Activated CD4-positive, CD25-positive, alpha-beta regulatory T cell treated with anti-CD3 and anti-CD28 coated beads, Interleukin-2, amount 50 U/mL, for 24 hours (primary cell): ENCODE results near the gene PARL.
"Not testable (repeated sequence)": the region's sequence is repeated elsewhere in the genome, so short reads cannot be mapped to it uniquely, and the experiment has no call there.

Source experiments
- ATAC-seq, 2 donors: fragments of 150-1000 bp; cut with Tn5 transposase; one replicate each; pipeline ENCODE4 v1.10.0; 2021; ENCODE audit warnings: mild to moderate bottlenecking in 1 of 2, moderate library complexity in 1 of 2

PARL gene

DNA sequence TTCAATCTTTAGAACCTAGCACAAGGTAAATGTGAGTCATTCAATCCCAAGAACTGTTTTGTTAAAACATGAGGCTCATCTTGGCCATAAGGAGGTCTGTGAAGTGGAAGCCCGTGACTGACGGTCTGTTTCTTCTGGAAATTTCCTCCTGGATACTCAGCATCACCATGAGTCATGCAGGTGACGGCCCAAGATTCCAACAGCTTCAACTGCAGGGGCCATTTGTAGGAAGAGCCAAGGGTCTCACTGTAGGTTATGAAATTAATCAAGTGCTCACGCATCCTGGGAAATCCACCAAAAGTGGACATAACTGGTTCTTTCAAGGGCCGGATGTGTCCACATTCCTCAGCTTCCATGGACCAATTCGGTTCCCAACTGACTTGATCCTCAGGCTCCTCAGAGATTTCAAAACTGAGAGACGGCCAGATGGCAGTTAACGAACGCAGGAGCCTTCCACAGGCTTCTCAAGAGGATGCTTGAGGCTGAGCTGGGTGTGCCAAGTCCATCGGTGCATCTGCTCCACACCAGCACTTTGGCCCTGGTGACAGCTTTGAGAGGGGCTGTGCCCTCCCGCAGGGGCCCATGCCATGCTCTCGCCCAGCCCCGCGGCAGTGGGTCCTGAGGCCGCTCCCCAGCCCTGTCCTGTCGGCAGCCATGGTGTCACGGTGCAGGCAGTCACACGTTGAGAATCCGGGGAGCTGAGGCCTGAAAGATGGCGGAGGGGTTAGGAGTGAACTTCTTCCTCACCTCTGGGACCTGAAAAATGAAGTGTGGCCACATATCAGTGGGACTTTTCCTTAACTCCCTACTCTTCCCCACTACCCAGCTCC, 67.8 kb downstream of the PARL start:
- no peak for ATAC-seq

DNA sequence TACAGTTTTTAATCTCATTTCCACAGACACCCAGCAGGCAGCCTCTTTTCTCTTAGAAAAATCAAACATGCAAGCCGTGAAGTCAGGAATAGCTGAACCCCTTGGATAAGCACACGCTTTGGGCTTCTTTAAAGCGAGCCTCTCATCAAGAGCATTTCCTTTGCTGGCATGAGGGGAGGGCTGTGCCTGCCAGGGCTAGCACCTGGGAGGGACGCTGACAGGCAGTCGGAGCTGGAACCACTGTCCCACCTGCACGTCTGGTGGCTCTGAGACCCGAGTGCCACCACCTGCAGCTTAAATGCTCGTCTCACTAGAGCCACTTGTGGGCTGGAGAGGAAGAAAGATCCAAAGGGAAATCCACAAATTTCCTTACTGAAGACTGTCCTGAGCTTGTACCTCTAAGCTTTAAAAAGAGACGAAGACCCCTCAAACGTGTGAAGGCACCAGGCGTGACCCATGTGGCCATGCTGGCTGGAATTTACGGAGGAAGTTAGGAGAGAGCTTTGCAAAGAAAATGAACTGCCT, 68.7 kb downstream of the PARL start:
- no peak for ATAC-seq

DNA sequence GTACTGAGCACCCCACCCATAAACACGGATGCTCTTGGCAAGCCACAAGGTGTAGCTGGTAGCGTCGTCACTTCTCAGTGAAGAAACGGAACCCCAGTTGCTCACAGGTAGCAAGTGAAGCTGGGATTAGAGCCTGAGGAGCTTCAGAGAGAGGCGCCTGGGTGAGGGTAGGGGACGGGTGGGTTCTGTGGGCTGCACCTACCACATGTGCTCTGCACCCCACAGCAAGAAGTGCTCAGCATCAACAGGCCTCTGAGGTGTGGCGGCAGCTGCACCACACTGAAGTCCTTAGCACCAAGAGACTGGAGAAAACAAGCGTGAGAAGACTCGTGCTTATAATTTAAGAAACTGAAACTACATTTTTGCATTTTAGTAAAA, 69.1 kb downstream of the PARL start:
- peak; percentile 23 to 46 for ATAC-seq

DNA sequence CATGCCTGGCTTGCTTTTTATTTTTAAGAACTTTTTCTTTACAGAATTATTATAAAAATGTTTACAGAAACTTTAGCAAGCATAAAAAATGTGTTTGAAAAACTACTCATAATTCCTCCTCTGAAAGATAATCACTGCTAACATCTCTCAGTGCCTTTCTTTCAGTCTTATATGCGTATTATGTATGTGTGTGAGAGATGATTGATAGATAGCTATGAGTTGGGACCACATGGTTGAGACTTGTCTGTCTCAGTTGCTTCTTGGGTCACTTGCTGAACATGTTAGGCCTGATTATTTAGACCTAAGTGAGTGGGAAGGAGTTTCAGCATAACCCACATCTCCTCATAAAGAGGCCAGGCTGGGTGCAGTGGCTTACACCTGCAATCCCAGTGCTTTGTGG, 70.4 kb downstream of the PARL start:
- ATAC-seq: no peak

DNA sequence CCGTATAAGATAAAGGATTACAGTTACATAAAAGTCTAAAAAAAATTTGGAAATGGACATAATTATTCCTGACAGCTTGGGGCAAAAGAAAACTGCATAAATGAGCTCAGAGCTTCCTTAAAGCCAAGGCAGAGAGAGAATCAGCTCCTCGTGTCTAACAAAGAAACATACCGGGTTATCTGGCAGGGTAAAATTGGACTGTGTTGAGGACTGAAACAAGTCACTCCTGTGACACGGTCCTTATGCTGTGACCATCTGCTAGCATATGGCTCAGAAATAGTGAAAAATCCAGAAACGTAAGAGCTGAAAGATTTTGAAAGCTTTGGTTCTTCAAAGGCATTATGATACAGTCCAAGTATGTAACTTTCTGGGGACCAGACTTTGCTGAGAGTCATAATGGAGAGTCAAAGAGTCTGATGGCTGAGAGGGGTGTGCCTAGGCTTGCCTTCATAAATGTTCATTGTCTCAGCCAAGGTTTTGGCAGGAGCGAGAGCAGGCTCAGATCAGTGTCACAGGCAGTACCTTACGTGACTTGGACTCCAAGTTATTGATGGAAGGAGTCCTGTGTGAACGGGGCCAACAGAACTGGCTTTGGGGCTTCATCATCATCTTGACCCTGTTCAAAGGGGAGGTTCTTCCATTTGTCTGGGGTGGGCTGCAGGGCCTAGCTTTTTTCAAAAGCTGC, 71.8 kb downstream of the PARL start:
- ATAC-seq: no peak

DNA sequence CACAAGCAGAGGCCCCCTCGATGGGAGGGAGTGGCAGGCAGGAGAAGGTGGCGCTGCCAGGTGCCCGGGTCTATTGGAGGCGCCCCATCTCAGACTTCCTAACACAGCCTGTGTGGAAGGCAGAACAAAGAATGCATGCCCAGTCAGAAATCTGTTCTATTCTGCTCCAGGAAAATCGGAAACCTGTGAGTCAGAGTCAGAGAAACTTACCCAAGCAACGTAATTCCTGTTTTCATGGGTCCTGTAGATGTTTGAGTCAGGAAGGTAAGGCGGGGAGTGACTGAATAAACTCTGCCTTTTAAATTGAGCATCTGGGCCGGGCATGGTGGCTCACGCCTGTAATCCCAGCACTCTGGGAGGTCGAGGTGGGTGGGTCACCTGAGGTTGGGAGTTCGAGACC, 73.0 kb downstream of the PARL start:
- ATAC-seq: no peak

DNA sequence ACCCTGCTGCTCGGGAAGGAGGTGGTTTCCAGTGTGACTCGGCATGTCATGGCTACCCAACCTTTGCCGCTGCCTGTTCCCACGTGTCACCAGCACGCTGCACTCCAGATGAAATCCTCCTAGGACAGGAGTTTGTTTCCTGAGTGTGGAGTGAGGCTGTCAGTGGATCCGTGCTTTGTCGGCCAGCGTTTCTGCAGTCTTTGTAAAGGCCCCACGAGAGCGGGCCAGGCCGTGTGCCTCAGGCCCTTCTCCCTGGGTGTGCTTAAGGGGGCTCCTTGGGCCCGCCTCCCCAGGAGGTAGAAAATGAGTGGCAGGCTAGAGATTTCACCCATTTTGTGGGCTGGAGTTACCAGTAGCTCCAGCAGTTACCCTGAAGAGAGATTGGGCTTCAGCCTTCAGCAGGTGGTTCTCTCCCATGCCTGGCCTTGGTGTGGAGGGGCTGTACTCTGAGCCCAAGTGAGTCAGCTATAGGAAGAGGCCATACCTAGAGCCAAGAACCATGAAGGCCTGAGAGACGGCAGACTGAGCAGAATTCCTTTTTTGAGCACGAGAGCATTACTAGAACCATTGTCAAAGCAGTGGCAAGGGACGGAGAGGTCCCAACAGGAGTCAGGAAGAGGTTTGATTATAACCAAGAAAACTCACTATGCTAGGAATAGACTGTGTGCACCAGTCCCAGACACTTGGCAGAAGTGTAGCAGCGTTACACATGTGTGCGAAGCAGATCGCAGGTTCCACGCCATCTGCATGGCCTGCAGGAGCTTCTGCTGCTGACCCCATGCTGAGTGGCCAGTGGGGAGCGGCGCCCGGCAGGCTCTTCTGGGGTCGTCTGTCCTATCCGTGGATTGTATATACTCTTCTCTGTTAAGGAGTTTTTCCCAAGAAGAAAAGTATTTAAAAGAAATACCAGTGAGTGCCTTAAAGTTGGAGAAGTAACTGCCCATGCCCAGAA, 73.8 kb downstream of the PARL start:
- ATAC-seq: no peak

DNA sequence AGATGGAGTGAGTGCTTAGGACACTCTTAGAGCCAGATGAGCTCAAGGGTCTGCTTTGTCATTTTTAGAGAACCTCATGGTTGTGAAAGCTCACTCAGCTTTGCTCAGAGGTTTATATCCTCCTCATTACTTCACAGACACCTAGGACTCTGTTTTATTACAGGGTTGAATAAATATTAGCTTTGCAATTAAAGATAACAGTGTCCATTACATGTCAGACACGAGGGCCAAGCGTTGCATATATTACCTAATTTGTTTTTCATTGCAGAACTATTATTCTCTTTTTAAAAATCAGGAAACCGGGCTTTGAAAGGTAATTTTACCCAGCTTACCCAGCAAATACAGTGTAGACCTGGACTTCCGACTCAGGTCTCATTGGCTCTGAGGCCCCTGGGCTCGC, 75.4 kb downstream of the PARL start:
- ATAC-seq: no peak

DNA sequence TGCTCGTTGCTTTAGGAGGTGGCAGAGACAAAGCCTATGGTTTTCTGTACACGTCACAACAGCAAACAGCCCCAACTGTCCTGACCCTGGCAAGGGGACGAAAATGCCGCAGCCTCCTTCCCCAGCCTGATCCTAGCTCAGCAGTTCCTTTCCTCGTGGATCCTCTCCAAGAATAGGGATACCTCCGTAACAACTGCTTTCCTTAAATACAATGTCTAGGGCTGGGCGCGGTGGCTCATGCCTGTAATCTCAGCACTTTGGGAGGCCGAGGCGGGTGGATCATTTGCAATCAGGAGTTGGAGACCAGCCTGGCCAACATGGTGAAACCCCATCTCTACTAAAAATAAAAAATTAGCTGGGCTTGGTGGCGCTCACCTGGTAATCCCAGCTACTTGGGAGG, 76.3 kb downstream of the PARL start:
- ATAC-seq: no peak

DNA sequence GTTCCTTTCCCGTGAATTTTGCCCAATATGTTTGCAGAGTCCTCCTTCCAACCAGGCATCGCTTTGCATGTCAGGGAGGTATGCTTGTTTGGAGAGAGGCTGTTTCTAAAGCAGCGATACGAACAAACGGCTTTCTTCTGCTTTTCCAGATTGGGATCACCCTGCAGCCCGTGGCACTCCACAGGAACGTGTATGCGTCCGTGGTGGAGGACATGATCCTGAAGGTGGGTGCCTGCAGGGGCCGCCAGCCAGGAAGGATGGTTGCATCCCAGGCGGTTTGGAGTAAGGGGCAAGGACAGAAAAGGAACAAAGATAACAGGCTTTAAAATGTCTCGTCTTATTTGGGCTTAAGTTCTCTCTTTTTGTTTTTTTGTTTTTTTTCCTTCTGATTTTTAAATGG, 76.8 kb downstream of the PARL start:
- ATAC-seq: no peak

DNA sequence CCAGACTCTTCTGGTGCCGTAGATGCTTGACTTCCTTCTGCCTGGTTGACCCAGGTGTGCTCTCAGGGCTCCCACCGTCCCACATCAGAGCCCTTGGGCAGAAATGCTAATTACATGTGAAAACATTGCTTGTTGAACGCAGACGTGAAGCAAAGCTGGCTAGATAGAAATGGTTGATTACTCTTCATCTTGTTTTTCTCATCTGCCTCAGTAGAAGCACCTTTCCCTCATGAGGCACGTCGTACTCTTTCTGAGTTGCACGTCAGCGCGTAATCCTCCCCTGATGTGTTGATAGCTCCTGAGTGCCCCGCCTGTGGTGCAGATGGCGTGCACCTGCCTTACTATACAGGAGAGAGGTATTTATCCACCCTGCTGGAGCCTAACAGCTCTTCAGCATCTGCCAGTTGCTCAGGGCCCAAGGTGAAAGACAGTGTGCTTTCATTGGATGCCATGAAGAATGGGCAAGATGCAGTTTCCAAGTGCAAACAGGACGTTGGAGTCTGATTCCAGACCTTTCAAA, 77.4 kb downstream of the PARL start:
- no peak for ATAC-seq

DNA sequence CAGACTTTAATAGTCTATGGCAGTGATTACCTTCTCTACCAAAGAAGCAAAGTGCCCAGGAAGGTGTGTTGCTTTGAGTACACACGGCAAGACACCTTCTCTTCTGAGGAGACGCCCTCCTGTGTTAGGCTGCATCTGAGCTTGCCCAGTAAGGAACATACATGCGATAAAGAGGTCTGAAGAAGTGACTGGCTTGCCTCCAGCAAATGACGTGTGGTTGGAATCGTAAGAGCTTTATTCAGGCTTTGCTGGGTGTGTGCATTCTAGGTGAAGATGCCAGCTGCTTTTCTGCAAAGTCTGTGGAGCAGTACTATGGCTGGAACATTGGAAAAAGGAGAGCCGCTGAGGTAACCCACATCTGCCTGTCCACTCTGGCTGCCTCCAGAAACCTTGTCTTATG, 81.7 kb downstream of the PARL start:
- ATAC-seq: no peak

DNA sequence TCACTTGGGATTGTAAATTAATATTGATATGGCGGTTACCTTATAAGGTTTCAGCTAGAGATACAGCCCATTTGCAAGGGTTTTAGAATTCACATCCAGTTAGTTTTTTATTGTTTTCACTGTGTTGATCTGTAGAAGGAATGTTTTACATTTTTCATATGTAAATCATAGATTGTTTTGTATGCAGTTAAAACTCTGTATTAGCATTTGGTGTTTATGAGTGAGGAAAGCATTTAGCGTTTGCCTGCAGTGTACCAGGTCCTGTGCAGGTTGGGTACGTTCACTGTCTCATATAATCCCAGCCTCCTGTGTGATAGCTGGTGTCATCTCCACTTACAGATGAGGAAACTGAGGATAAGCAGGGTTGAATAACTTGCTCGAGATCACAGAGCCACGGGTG, 83.1 kb downstream of the PARL start:
- ATAC-seq: no peak

DNA sequence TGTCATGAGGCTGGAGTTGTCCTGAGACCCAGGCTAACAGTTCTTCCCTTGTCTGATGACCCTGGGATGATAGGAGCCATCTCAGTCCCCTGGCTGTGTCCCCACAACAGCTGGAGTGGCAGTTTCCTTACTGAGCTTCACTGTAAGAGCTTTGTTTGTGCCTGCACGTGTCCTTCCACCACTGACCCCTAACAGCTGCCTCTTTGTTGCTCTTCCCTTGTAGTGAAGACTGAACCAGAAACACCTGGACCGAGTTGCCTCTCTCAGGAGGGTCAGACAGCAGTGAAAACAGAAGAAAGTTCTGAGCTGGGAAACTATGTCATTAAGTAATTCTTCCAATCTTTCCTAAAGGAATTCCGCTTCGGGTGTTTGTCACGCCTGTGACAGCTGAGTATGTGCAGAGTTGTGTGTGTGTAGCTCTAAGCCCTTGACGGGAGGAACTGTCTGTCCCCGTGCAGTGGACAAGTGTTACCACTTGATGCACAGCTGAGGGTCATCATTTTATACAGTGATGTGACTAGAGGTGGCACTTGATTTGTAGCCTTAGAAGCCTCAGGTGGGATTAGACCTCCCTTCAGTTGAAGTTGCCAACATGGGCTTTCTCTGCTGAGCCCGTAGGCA, 84.3 kb downstream of the PARL start:
- ATAC-seq: no peak

DNA sequence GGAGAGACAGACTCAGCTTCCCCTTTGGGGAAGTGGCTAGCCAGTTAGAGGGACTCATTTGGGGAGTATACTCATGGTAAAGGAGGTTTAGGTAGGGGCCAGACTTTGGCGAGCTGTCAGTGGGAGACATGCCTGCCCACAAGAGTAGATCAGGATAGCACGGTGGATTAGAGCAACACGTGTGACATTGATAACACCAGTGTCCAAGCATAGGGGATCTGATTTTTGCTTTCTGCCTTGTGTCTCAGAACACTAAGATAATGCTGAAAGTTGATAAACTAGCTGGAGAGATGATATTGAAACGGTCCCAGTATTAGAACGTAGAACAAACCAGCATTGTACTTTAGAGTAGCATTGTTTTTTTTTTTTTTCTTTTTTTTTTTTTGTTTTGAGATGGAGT, 85.2 kb downstream of the PARL start:
- no peak for ATAC-seq

DNA sequence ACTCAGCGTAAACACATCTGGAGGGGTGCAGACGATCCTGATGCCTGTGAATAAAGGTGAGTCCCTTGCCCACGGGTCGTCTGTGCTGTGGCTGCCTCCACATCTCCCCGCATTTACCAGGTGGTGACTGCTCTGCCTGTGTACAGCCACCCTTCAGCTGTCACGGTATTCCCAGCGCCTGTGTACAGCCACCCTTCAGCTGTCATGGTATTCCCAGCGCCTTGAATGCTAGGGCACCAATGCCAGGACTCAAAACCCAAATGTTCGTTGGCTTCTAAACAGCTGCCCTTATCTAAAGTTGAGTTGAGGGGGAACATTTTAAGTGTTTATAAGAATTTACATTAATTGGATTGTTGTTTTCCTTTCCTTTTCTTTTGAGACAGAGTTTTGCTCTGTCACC, 86.7 kb downstream of the PARL start:
- no peak for ATAC-seq

DNA sequence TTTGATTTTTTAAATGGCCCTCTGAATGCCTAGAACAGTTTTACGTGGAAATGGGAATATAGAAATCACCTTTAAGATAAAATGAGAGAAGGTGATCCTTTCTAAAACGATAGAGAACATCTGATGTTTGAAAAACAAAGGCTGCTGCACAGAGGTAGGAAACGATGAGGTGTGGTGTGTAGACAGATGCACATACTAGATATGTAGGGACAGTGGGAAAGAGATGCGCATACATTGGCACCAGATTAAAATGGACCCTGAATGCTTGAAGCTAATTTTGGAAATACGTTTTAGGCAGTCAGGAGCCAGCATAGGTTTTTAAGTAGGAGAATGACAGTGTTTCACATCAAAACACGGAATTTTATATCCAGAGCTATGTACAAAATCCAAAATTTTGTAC, 88.3 kb downstream of the PARL start:
- no peak for ATAC-seq

DNA sequence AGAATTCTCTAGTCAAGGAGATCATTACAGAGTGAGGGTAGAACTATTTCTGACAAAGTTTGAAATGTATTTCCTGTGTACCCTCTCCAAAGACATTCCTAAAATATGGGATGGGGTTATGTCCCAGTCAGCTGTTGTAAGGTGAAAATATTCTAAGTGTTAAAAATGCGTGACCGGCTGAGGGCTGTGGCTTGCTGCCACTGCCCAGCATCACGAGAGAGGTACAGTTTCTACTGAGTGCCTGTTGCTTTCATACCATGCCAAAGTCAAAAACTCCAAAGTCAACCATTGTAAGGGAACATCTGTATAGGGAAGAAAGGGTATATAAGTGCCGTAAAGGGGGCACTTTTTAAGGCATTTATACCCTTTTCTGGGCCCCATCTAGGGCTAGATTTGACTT, 90.2 kb downstream of the PARL start:
- no peak for ATAC-seq

DNA sequence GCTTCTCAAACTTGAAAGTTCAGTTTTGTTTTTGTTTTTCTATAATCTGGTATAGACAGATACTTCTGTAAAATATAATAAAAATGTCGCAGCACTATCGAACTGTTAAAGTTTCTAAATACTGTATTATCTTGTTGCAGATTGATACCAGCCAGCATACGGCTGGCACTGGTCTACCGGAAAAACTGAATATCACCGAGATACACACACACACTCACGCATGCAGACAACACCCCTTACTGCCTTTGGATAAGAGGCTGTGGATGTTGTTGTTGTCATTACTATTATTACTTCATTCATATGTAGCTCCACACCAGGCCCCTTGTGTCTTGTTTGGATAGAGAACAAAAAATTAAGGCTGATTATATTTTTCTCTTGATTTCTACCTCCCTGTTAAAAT, 91.7 kb downstream of the PARL start:
- no peak for ATAC-seq

DNA sequence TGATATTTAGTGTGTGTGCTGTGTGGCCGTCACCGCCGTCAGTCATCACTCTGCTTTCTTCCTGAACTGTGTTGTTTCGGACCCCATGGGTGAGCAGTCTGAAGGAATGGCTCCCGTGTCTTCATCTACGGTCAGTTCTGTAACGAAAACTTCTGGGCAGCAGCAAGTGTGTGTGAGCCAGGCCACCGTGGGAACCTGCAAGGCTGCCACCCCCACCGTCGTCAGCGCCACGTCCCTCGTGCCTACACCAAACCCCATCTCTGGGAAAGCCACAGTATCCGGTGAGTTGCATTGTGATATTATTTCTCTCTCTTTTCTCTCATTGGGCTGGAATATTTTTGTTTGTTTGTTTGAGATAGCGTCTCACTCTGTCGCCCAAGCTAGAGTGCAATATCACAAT, 94.0 kb downstream of the PARL start:
- ATAC-seq: no peak

DNA sequence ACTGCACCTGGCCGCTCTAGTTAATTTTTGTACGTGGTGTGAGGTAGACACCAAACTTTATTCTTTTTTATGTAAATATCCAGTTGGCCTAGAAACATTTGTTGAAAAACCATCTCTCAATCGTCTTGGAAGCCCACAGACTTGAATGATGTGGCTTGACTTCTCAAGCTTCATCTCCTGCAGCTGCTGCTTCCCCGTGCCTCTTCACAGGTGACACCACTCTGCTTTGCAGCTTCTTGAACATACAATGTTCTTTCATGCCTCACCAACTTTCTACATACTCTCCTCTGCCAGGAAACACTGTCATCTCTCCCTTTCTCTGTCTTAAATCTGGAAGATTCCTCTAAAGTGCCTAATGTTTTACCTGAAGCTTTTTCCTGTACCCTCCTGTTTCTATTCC, 94.9 kb downstream of the PARL start:
- ATAC-seq: no peak

DNA sequence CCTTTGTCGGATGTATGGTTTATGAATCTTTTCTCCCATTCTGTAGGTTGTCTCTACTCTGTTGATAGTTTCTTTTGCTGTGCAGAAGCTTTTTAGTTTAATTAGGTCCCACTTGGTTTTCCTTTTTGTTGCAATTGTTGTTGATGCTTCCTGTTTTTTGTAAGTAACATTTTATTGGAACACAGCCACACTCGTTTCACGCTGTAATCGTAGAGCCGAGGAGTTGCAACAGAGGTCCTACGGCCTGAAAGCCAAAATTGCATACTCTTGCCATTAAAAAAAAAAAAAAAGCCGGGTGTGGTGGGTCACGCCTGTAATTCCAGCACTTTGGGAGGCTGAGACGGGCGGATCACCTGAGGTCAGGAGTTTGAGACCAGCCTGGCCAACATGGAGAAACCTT, 100.2 kb downstream of the PARL start:
- ATAC-seq: not testable (repeated sequence)
